GM19240 (cell line): ENCODE data around the gene TSSK2.
"Not testable (repeated sequence)": the region's sequence is repeated elsewhere in the genome, so short reads cannot be mapped to it uniquely, and the experiment has no call there.

Experiments
- DNase-seq: peaks from one replicate; pipeline ENCODE4 v3.0.0; 2011; ENCODE audit warnings: low spot score; ENCODE audit not compliant: insufficient read length

TSSK2 gene

GRCh38 chr22:19130959-19131684, at the start of gene TSSK2:
Gene TSSK2, plus strand, starts transcription at chr22:19131308. Its CDS starts 92 bp downstream, at chr22:19131400.
- no peak for DNase-seq

GRCh38 chr22:19081351-19081750, 49.8 kb upstream of the TSSK2 start:
- no peak for DNase-seq

DNA sequence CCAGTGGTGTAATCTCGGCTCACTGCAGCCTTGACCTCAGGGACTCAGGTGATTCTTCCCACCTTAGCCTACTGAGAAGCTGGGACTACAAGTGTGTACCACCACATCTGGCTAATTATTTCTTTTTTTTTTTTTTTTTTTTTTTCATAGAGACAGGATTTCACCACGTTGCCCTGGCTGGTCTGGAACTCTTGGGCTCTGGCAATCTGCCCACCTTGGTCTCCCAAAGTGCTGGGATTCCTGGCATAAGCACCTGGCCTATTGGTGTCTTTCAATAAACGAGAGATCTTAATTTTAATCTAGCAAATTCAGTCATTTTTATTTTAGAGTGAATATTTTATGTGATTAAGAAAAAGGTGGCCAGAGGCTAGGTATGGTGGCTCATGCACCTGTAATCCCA, 49.0 kb upstream of the TSSK2 start:
- no peak for DNase-seq

- no peak for DNase-seq
These were observed 48.3 kb upstream of the TSSK2 start for GRCh38 chr22:19082793-19083192.

GRCh38 chr22:19084126-19084525, 47.0 kb upstream of the TSSK2 start:
- not testable (repeated sequence) for DNase-seq

- not testable (repeated sequence) for DNase-seq
These were observed 46.5 kb upstream of the TSSK2 start for GRCh38 chr22:19084586-19084985.

DNA sequence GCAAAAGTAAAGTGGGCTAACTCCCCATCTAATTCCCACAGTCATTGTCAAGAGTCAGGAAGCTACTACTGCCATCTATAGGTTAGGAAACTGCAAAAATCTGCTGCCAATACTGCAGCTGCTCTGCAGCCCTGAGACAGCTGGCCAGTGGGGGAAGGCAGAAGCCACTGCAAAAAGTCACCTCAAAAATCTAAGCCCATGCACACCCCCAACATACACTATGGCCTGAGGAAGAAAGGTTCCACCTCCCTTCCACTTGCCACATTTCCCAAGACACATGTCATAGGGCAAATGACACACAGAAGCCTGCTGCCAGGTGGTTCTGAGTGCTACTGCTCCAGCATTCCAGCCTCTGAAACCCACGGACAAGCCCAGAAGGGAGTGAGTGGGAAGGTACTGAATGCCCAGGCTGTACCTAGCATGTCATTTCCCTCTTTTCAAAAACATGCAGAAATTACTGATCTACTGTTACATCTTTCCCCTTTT, 45.8 kb upstream of the TSSK2 start:
- peak; percentile 22 for DNase-seq

DNA sequence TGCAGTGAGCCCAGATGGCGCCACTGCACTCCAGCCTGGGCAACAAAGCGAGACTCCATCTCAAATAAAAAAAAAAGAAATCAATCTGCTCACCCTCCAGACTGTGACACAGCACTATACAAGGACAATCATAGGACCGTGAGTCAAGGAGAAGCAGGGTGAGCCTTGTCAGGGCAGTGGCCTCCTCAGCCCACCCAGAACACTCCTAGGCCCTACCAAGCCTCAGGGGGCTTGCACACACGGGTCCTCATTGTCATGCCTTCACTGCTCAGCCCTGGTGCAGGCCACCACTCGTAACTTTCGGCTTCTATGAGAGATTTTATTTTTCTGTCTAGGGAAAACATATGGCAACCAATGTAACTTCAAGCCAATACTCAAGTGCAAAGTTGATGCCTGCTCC, 44.7 kb upstream of the TSSK2 start:
- DNase-seq: no peak

DNA sequence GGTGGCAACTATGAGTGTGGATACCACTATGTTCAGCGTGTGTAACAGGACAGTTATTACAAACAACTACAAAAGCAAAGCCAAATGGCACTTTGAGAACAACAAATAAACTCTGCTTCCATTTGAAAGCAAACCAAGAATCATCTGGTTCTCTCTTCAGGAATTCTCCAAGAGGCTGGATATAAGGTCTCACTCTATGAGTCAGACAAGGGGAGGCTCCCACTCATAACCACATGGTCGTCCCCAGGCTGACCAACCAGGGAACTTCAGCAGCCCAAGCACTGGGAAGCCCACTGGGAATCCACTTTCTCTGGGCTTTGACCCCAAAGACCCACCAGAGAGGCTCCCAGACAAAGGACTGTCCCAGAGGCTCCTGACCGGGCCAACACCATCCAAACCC, 44.2 kb upstream of the TSSK2 start:
- DNase-seq: no peak

GRCh38 chr22:19088866-19089595, 42.1 kb upstream of the TSSK2 start:
- DNase-seq: no peak

DNA sequence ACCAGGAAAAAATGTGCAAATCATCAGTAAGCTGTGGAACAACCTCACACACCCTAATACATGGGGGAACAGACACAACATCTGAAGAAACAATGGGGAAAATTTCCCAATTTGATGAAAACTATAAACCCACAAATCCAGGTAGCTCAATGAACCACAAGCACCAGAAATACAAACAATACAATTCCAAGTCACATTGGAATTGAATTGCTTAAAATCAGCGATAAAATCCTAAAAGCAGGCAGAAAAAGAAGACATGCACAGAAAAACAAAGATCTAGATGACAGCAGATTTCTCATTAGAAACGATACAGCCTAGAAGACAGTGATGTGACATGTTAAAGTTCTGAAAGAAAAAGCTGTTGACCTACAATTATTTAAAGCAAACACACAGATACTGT, 40.9 kb upstream of the TSSK2 start:
- no peak for DNase-seq

- no peak for DNase-seq
These were observed 40.5 kb upstream of the TSSK2 start for GRCh38 chr22:19090586-19091127.

GRCh38 chr22:19092725-19093124, 38.4 kb upstream of the TSSK2 start:
- no peak for DNase-seq

- no peak for DNase-seq
These were observed 36.6 kb upstream of the TSSK2 start for GRCh38 chr22:19094393-19094997.

DNA sequence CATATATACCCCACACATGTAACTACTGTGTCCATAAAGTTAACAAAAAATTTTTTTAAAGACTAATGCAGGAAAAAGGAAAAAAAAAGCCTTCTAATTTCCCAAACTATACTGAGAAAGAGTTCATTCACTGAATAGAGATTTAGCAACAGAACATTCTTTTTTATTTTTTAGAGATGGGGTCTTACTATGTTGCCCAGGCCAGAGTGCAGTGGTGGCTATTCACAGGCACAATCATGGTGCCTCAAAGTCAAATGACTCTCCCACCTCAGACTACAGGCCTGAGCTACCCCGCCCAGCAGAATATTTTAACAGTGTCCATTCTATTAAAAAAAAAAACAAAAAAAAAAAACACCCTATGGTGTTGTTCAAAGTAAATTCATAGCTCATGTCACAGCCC, 34.6 kb upstream of the TSSK2 start:
- DNase-seq: no peak

DNA sequence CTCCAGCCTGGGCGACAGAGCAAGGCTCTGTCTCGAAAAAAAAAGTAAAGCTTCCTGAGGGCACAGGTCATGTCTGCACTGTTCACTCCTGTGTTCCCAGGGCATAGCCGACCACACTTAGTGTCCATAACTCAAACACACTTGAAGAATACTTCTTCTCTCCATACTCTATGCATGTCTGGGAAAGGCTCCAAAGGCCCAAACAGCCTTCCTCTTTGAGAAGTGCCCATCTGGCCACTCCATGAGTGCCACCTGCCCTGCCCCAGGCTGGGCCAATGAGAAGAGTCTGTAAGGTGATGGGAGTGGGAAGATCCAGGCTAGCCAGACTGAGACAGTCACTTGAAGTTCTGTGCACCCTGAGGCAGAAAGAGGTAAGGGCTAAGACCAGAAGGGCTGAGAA, 33.6 kb upstream of the TSSK2 start:
- DNase-seq: no peak

- no peak for DNase-seq
These were observed 33.0 kb upstream of the TSSK2 start for GRCh38 chr22:19098157-19098556.

- no peak for DNase-seq
These were observed 27.0 kb upstream of the TSSK2 start for GRCh38 chr22:19103880-19104821.

DNA sequence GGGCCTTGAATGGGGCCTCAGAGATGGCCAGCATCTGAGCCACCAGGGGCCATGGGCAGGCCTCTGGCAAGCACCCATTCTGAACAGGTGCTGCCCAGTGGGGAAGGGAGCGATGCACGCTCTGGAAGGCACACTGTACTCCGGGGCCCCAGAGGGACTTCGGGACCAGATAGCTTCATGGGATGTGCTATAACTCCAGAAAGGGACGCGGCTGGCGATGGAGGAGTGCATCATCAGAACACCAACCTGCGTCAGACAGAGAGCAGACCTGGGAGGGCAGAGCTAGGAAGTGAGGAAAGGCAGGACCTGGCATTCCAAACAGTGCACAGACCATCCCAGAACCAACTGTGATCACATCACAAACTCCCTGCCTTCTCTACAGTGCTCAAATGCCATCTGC, 25.7 kb upstream of the TSSK2 start:
- DNase-seq: no peak

GRCh38 chr22:19105867-19106802, 25.0 kb upstream of the TSSK2 start:
- no peak for DNase-seq
